NCI-H446 (cell line): Measurements from ENCODE around the gene TM4SF20.

Source experiments
- DNase-seq, 2 experiments: peaks; one replicate each; lab custom pipeline; 2025; lab: John Stamatoyannopoulos, UW

The TM4SF20 gene

GRCh38 chr2:227322530-227323205 lies 56.4 kb downstream of the TM4SF20 start:
- no peak for DNase-seq

GRCh38 chr2:227320305-227321094 lies 58.6 kb downstream of the TM4SF20 start:
- no peak for DNase-seq

- DNase-seq, result no peak
Measured at GRCh38 chr2:227317834-227318233, 61.3 kb downstream of the TM4SF20 start.

GRCh38 chr2:227313310-227313709 lies 65.8 kb downstream of the TM4SF20 start:
- no peak for DNase-seq

- no peak for DNase-seq
Measured at GRCh38 chr2:227312579-227312978, 66.5 kb downstream of the TM4SF20 start.
